A549 treated with CORT108297 at 1 μM for 4 hours (cell line): Measurements from ENCODE around the gene PRR20C. TPM values are rescaled to one million over a fixed set of nuclear protein-coding genes. Genes with fewer than 3 reads are reported as not detected.

Source experiments
- total RNA-seq: library from RNA; stranded (reverse); fragments of 200-300 nt; extraction: Qiagen RNA extraction; gene quantifications from 5 replicates; pipeline ENCODE4 v1.2.3, GENCODE V29; 2022

PRR20C gene
- total RNA-seq: not detected in 5 replicates

GRCh38 chr13:57153761-57154160 lies at the start of gene PRR20C:
Gene PRR20C (plus strand): TSS chr13:57154061. CDS start chr13:57154448, 387 bp downstream.

GRCh38 chr13:57140235-57140968 lies 13.5 kb upstream of the PRR20C start, which contains the start of gene PRR20A:
Gene PRR20A (plus strand): TSS chr13:57140918. CDS start chr13:57141305, 387 bp downstream.

DNA sequence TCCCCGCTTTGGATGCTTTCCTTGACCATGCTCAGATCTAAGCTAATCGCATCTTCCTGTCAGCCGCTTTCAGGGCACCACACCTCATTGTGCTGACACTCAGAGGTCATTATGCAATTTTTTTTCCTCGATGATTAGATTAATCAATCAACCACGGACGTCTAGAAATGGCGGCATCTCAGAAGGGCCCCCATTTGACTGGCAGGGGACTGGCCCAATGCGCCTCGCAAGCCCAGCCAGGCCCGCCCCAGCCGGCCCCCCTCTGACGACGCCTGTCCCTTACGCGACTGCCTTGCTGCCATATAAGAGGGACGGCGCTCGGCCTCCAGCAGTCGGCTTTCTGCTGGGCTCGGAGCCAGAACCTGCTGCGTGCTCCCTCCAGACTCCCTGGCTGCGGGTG lies 6.7 kb upstream of the PRR20C start, which contains the start of gene PRR20B:
PRR20B (plus strand) TSS at position 301 of the 400 bp plus-strand sequence. CDS start 387 bp downstream, outside the sequence.

DNA sequence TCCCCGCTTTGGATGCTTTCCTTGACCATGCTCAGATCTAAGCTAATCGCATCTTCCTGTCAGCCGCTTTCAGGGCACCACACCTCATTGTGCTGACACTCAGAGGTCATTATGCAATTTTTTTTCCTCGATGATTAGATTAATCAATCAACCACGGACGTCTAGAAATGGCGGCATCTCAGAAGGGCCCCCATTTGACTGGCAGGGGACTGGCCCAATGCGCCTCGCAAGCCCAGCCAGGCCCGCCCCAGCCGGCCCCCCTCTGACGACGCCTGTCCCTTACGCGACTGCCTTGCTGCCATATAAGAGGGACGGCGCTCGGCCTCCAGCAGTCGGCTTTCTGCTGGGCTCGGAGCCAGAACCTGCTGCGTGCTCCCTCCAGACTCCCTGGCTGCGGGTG lies 6.5 kb downstream of the PRR20C start, which contains the start of gene PRR20D:
PRR20D (plus strand) TSS at position 301 of the 400 bp plus-strand sequence. CDS start 387 bp downstream, outside the sequence.

DNA sequence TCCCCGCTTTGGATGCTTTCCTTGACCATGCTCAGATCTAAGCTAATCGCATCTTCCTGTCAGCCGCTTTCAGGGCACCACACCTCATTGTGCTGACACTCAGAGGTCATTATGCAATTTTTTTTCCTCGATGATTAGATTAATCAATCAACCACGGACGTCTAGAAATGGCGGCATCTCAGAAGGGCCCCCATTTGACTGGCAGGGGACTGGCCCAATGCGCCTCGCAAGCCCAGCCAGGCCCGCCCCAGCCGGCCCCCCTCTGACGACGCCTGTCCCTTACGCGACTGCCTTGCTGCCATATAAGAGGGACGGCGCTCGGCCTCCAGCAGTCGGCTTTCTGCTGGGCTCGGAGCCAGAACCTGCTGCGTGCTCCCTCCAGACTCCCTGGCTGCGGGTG lies 13.0 kb downstream of the PRR20C start, which contains the start of gene PRR20E:
PRR20E (plus strand) TSS at position 301 of the 400 bp plus-strand sequence. CDS start 387 bp downstream, outside the sequence.

Other genes starting within 250 kb of the PRR20C start
- gene PRR20A, start 13.1 kb upstream of the PRR20C start, total RNA-seq: not detected in 5 replicates
- gene PRR20B, start 6.6 kb upstream of the PRR20C start, total RNA-seq: not detected in 5 replicates
- not detected in 5 replicates for gene PRR20D, start 6.6 kb downstream of the PRR20C start, total RNA-seq
- not detected in 5 replicates for gene PRR20E, start 13.1 kb downstream of the PRR20C start, total RNA-seq